ENCODE measurements around the gene OPTC.

Gene OPTC

GRCh38 chr1:203519053-203519840 lies 25.3 kb downstream of the OPTC start:
- DNase-seq: no peak

DNA sequence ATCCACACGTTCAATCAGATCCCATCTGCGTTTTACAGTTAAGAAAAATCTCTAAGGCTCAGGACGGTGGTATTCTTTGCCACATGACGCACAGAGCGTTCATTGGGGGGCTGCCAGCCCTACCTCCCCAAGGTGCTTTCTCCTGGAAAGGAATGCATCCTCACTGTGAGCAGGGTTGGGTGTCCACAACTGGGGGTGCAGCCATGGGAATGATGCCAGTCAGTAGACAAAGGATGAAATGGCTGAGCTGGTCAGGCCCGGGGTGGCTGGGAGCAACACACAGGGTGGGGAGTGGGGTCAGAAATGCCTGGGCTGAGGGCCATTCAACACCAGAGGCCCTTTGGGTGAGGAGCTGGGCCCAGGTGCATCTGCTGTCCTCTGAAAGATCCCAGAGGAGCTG lies 25.9 kb downstream of the OPTC start:
- DNase-seq: no peak

DNA sequence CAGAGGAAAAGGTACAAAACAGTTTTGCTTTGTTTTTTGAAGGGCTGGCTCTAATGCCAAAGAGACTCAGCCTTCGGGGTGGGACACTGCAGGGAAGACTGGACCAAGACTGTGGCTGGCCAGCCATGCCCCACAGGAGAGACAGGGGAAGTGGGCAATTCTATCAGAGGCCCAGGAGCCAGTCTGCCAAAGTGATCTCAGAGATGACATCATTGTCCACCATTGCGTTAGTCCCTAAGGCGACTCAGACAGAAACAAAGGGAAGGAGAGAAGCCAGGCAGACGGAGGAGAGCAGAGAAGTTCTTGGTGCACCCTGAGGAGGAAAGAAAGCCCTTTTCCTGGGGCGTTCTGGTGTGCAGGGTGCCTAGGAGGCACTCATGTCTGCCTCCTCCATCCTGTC lies 26.4 kb downstream of the OPTC start:
- no peak for DNase-seq

- DNase-seq: no peak
These were observed 27.3 kb downstream of the OPTC start for GRCh38 chr1:203521074-203521794.

- DNase-seq: no peak
These were observed 27.9 kb downstream of the OPTC start for GRCh38 chr1:203521812-203522211.

DNA sequence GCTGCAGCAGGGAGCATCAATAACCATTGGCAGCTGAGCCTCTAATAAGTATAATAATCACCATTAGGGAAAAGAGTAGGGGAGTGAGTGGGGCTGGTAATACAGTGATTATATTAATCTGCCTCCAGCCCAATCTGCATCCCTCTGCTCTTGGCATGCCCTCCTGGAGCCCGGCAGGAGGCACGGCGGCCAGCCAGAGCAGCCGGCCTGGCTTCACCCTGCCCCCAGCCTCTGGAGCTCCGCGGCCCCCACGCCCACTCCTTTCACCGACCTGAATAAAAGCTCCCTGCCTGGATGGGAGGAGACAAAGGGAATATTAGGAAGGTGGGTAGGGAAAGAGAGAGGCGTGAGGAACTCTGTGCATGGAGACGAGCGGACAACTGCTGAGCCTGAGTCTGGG lies 28.3 kb downstream of the OPTC start:
- no peak for DNase-seq

- DNase-seq: no peak
These were observed 29.7 kb downstream of the OPTC start for GRCh38 chr1:203523667-203524066.

DNA sequence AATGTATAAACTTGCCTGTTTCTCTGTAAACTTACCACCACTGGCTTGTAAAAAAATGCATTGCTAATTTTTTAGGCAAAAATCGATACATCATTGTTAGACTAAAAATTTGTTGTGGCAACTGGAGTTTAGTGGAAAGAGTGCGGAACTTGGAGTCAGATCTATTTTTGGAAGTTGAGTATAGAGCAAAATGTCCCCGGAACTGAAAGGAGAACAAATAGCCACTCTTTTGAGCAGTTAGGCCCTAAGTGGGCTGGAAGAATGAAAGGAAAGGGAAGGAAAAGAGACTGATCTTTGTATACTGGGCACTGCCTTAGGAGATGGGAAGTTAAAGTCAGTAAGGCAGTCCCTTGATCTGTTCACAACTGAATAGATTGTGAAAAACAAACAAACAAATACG lies 30.2 kb downstream of the OPTC start:
- no peak for DNase-seq

DNA sequence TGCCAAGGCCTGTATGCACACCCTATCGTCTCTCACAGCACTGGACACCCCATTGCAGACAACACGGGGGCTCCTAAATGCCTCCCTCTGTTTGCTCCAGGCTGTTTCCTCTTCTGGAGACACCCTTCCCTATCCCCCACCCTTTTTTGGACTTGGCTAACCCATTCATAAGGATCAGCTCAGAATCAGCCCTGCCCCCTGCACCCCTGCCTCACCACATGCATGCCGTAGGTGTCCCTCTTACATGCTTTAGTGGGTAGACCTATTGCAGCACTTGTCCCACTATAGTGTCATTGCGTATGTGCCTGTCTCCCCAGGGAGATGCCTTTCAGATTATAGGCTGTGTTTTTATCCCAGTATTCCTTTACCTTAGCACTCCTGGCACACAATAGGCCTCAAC lies 30.9 kb downstream of the OPTC start:
- no peak for DNase-seq

DNA sequence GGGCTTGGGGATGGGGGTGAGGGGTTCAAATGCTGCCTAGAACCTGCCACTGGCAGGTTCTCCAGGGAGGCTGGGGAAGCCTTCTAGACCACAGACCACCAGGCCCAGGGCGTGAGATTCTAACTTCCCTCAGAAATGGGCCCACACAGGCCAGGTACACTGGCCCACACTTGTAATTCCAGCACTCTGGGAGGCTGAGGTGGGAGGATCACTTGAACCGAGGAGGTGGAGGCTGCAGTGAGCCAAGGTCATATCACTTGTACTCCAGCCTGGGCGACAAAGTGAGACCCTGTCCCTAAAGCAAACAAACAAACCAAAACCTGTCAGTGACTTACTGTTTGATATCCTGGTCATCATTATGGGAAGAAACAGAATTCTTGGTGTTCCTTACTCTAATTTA lies 31.7 kb downstream of the OPTC start:
- no peak for DNase-seq

DNA sequence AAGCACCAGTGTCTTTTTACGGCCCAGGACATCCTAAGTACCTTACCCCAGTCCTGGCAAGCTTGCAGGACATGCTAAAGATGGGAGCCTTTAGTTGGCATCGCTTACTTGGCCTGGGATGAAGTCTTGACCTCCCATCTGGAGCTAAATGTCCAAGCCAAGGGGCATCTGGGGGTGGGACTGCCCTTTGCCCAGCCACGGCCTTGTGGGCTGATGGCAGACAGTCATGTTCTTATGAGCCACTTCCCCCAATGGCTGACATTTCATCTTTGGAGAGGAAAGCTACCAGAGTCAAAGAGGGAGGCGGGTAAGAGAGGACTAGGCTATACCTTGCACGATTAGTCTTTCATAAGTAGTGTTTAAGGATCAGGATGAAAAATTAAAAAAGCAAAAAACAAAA lies 32.2 kb downstream of the OPTC start:
- no peak for DNase-seq

GRCh38 chr1:203526572-203526971 lies 32.6 kb downstream of the OPTC start:
- DNase-seq: no peak

DNA sequence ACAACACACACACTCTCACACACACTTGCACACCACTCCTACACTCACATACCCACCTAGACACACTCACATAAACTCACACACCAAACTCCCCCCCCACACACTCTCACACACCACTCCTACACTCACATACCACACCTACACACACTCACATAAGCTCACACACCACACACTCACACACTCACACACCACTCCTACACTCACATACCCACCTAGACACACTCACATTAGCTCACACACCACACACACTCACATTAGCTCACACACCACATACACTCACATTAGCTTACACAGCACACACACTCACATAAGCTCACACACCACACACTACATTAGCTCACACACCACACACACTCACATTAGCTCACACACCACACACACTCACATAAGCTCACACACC lies 33.1 kb downstream of the OPTC start:
- DNase-seq: no peak

- no peak for DNase-seq
These were observed 34.1 kb downstream of the OPTC start for GRCh38 chr1:203528063-203528462.

- DNase-seq: no peak
These were observed 35.3 kb downstream of the OPTC start for GRCh38 chr1:203528976-203529835.

- no peak for DNase-seq
These were observed 37.1 kb downstream of the OPTC start for GRCh38 chr1:203531063-203531462.

GRCh38 chr1:203534012-203534411 lies 40.1 kb downstream of the OPTC start:
- no peak for DNase-seq

GRCh38 chr1:203534526-203534925 lies 40.6 kb downstream of the OPTC start:
- DNase-seq: no peak

DNA sequence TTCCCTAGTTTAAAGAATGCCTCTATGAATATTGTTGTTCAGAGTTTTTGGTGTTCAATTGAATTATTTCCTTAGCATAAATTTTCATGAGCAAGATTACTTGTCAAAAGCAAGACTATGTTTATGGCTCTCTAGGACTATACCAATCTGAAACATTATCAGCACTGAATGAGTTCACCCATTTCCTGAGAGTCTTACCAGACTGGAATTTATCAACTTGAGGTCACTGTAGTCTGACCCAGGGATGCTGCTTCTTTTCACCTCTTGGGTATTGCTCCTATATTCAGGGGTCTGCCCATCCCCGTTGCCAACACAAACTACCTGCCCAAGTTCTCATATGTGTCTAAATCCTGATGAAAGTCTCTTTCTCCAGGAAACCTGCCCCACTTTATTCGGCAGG lies 42.6 kb downstream of the OPTC start:
- DNase-seq: no peak

- DNase-seq: no peak
These were observed 43.1 kb downstream of the OPTC start for GRCh38 chr1:203536980-203537455.

DNA sequence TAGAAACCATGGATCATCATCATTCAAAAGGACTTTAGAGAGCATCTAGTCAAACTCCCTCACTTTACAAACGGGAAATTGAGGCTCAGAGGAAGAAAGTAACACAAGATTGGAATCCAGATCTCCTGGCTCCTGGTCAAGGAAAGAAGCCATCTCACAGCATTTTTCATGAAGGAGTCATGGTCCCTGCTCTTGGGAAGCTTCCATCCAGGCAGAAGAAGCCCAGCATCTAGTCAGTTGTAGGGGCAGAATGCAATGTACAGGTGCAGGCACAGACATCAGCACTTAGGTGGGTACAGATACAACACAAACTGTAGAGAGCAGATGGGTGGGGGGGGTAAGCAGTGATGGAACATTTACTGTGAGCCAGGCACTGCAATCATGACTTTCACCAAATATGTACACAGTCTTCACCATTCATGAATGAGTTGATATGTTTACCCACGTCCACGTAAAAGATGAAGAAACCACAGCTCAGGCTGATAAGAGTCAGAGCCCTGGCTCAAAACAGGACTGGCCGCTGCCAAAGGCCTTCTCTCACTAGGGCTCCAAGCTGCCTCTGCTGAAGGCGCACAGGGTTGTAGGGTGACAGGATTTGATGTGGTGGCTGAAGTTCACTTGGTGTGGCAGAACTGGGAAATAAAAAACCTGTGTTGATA lies 44.0 kb downstream of the OPTC start:
- DNase-seq: no peak

DNA sequence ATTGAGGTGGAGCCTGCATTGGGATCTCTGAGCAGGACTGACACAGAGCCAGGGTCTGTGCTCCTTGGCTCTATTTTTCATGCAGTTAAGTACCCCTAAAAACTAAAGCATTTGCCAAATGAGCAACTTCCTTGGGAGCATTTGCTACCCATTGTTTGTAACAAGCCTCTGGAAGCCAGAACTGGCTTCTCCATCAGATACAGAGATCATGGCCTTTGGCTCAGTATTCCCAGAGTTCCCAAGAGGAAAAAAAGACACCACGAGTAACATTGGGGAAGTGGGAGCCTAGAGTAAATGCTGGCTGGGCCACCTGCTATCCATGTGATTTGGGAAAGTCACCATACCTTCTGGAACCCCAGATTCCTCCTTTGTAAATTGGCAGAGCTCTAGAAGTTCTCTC lies 44.8 kb downstream of the OPTC start:
- no peak for DNase-seq

Measured in stimulated activated naive CD4-positive, alpha-beta T cell (primary cell).